IPS DF 6.9 (cell line): ENCODE results near the gene TLE3.

Experiments
- DNase-seq: peaks from one replicate; pipeline ENCODE4 v3.0.0-alpha.2; 2013; ENCODE audit warnings: low read depth, low spot score
- H3K27ac ChIP-seq: one replicate; pipeline ENCODE4 v1.5.1; 2013; ENCODE audit warnings: low read length, control low read depth
- H3K27me3 ChIP-seq: 2 replicates; pipeline ENCODE4 v1.6.1; 2013; ENCODE audit warnings: mild to moderate bottlenecking, low read length; ENCODE audit not compliant: control insufficient read depth, insufficient read depth
- H3K36me3 ChIP-seq: 2 replicates; pipeline ENCODE4 v1.6.1; 2013; ENCODE audit warnings: low read length; ENCODE audit not compliant: control insufficient read depth, insufficient read depth
- H3K4me1 ChIP-seq: 2 replicates; pipeline ENCODE4 v1.6.1; 2013; ENCODE audit warnings: low read length; ENCODE audit not compliant: control insufficient read depth, insufficient read depth
- H3K4me3 ChIP-seq: 2 replicates; pipeline ENCODE4 v1.5.1; 2013; ENCODE audit warnings: mild to moderate bottlenecking, low read length
- H3K9me3 ChIP-seq: 2 replicates; pipeline ENCODE4 v1.6.1; 2013; ENCODE audit warnings: low read length, inconsistent platforms; ENCODE audit not compliant: control insufficient read depth, insufficient read depth
- WGBS: extraction: QIAGEN DNeasy Blood & Tissue Kit; methylation state at CpG from one replicate; pipeline ENCODE4 v1.1.7; 2013; ENCODE audit warnings: mixed read lengths, missing lambda C conversion rate; ENCODE audit not compliant: insufficient read length, insufficient coverage; 5-methylcytosine and 5-hydroxymethylcytosine counted together

TLE3 gene

GRCh38 chr15:70038730-70039392, 58.9 kb downstream of the TLE3 start:
- Histone ChIP-seq H3K4me1 (peaks cover 2% of the 10 kb centered on the region; the same call in 1 of the 2 replicates), H3K27ac (no peak overlapping the region), H3K27me3 (no peaks in the 10 kb centered on the region), H3K36me3 (no peaks in the 10 kb centered on the region), H3K4me3 (no peak overlapping the region), H3K9me3 (no peaks in the 10 kb centered on the region)
- no peak for DNase-seq
- WGBS = 100% methylated on average over 1 of the region's 4 CpGs

GRCh38 chr15:70037292-70037640, 60.5 kb downstream of the TLE3 start:
- H3K36me3 ChIP-seq = no peaks in the 10 kb centered on the region
- no peaks in the 10 kb centered on the region for H3K27me3 ChIP-seq
- WGBS = no CpG with 5 or more reads among the region's 2 CpGs
- no peak for DNase-seq
- no peak overlapping the region for H3K27ac ChIP-seq
- peaks cover 2% of the 10 kb centered on the region; the same call in 1 of the 2 replicates for H3K4me1 ChIP-seq
- H3K9me3 ChIP-seq = no peaks in the 10 kb centered on the region
- H3K4me3 ChIP-seq = no peak overlapping the region

- no CpG with 5 or more reads among the region's 5 CpGs for WGBS
- no peaks in the 10 kb centered on the region for H3K27me3 ChIP-seq
- no peaks in the 10 kb centered on the region for H3K9me3 ChIP-seq
- no peak overlapping the region for H3K27ac ChIP-seq
- no peak overlapping the region for H3K4me3 ChIP-seq
- DNase-seq = no peak
- peaks cover 2% of the 10 kb centered on the region; the same call in 1 of the 2 replicates for H3K4me1 ChIP-seq
- H3K36me3 ChIP-seq = no peaks in the 10 kb centered on the region
Measured at GRCh38 chr15:70036585-70037291, 61.0 kb downstream of the TLE3 start.

GRCh38 chr15:70035719-70036077, 62.0 kb downstream of the TLE3 start:
- Histone ChIP-seq H3K27ac (no peak overlapping the region), H3K27me3 (no peaks in the 10 kb centered on the region), H3K36me3 (no peaks in the 10 kb centered on the region), H3K4me3 (no peak overlapping the region), H3K9me3 (no peaks in the 10 kb centered on the region), H3K4me1 (peaks cover 2% of the 10 kb centered on the region; the same call in 1 of the 2 replicates)
- DNase-seq = no peak
- no CpG with 5 or more reads among the region's 6 CpGs for WGBS

GRCh38 chr15:70035051-70035718, 62.5 kb downstream of the TLE3 start:
- Histone ChIP-seq H3K27ac (no peak overlapping the region), H3K36me3 (no peaks in the 10 kb centered on the region), H3K27me3 (no peaks in the 10 kb centered on the region), H3K4me3 (no peak overlapping the region), H3K9me3 (no peaks in the 10 kb centered on the region), H3K4me1 (peaks cover 2% of the 10 kb centered on the region; the same call in 1 of the 2 replicates)
- no CpG with 5 or more reads among the region's 10 CpGs for WGBS
- no peak for DNase-seq

GRCh38 chr15:70034596-70034995, 63.1 kb downstream of the TLE3 start:
- Histone ChIP-seq H3K4me1 (peaks cover 2% of the 10 kb centered on the region; the same call in 1 of the 2 replicates), H3K36me3 (no peaks in the 10 kb centered on the region), H3K27ac (no peak overlapping the region), H3K9me3 (no peaks in the 10 kb centered on the region), H3K4me3 (no peak overlapping the region), H3K27me3 (no peaks in the 10 kb centered on the region)
- no peak for DNase-seq
- no CpG with 5 or more reads among the region's 7 CpGs for WGBS

- no CpG with 5 or more reads among the region's 4 CpGs for WGBS
- H3K9me3 ChIP-seq = no peaks in the 10 kb centered on the region
- H3K4me3 ChIP-seq = no peak overlapping the region
- peaks cover 2% of the 10 kb centered on the region; the same call in 1 of the 2 replicates for H3K4me1 ChIP-seq
- DNase-seq = no peak
- no peaks in the 10 kb centered on the region for H3K36me3 ChIP-seq
- no peak overlapping the region for H3K27ac ChIP-seq
- no peaks in the 10 kb centered on the region for H3K27me3 ChIP-seq
Measured at GRCh38 chr15:70034141-70034540, 63.6 kb downstream of the TLE3 start.

- Histone ChIP-seq H3K9me3 (no peaks in the 10 kb centered on the region), H3K27ac (no peak overlapping the region), H3K4me1 (peaks cover 2% of the 10 kb centered on the region; the same call in 1 of the 2 replicates), H3K27me3 (no peaks in the 10 kb centered on the region), H3K4me3 (no peak overlapping the region), H3K36me3 (no peaks in the 10 kb centered on the region)
- DNase-seq = no peak
- no CpG with 5 or more reads among the region's 35 CpGs for WGBS
Measured at GRCh38 chr15:70033529-70034140, 64.1 kb downstream of the TLE3 start.

GRCh38 chr15:70033109-70033508, 64.6 kb downstream of the TLE3 start:
- no peak overlapping the region for H3K27ac ChIP-seq

GRCh38 chr15:70032509-70032908, 65.2 kb downstream of the TLE3 start:
- Histone ChIP-seq H3K27ac (no peak overlapping the region), H3K4me3 (no peak overlapping the region), H3K9me3 (no peaks in the 10 kb centered on the region), H3K27me3 (no peaks in the 10 kb centered on the region), H3K36me3 (no peaks in the 10 kb centered on the region), H3K4me1 (peaks cover 2% of the 10 kb centered on the region; the same call in 1 of the 2 replicates)
- no CpG with 5 or more reads among the region's 2 CpGs for WGBS
- DNase-seq = no peak

More at GRCh38 chr15:70033109-70033508, 64.6 kb downstream of the TLE3 start:
- DNase-seq = no peak
- no peaks in the 10 kb centered on the region for H3K36me3 ChIP-seq
- H3K27me3 ChIP-seq = no peaks in the 10 kb centered on the region
- H3K4me1 ChIP-seq = peaks cover 2% of the 10 kb centered on the region; the same call in 1 of the 2 replicates
- H3K4me3 ChIP-seq = no peak overlapping the region
- no peaks in the 10 kb centered on the region for H3K9me3 ChIP-seq
- WGBS = no CpG with 5 or more reads among the region's 10 CpGs
